HepG2 (cell line): ENCODE results near the gene ZNF343. TPM values are rescaled to one million over a fixed set of nuclear protein-coding genes. Genes with fewer than 3 reads are reported as not detected.

Experiments
- AHR ChIP-seq: IDR thresholded peaks from 2 replicates; pipeline ENCODE4 v1.6.1; 2018; ENCODE audit warnings: missing genetic modification reagents, missing compliant biosample characterization
- ERF ChIP-seq: IDR thresholded peaks from 2 replicates; pipeline ENCODE4 v1.6.1; 2018; ENCODE audit warnings: missing biosample characterization, missing genetic modification reagents
- FOXO1 ChIP-seq: sonication (generic); formaldehyde crosslinking; IDR thresholded peaks from 2 replicates; pipeline ENCODE4 v1.4.0; 2020; ENCODE audit warnings: missing genetic modification reagents
- GATA4 ChIP-seq: sonication (generic); IDR thresholded peaks from 2 replicates; pipeline ENCODE4 v1.6.1; 2016; ENCODE audit warnings: antibody characterized with exemption, low read depth, borderline replicate concordance
- HMG20B ChIP-seq: conservative IDR thresholded peaks from 2 replicates; pipeline ENCODE4 v1.6.1; 2016; ENCODE audit warnings: missing genetic modification reagents, missing compliant biosample characterization
- HNRNPL ChIP-seq: fragments of 200-400 bp; formaldehyde crosslinking; IDR thresholded peaks from 2 replicates; pipeline ENCODE4 v1.6.1; 2017; ENCODE audit warnings: mild to moderate bottlenecking, low read depth, low read length
- HNRNPUL1 ChIP-seq: fragments of 200-400 bp; formaldehyde crosslinking; IDR thresholded peaks from 2 replicates; pipeline ENCODE4 v1.6.1; 2017; ENCODE audit warnings: low read depth, mild to moderate bottlenecking, low read length, moderate library complexity
- HOXA3 ChIP-seq: sonication (generic); formaldehyde crosslinking; IDR thresholded peaks from 2 replicates; pipeline ENCODE4 v1.5.0; 2020; ENCODE audit warnings: missing genetic modification reagents
- KDM4B ChIP-seq: sonication (generic); formaldehyde crosslinking; IDR thresholded peaks from 2 replicates; pipeline ENCODE4 v1.4.0; 2020; ENCODE audit warnings: missing genetic modification reagents
- KLF16 ChIP-seq, 2 experiments: sonication (generic) in 1 of 2; formaldehyde crosslinking in 1 of 2; IDR thresholded peaks; 2 replicates each; pipeline versions ENCODE4 v1.6.1 to v1.8.0; 2016 to 2023; ENCODE audit warnings: missing genetic modification reagents in 2 of 2, missing compliant biosample characterization in 1 of 2
- NFKB2 ChIP-seq: sonication (generic); formaldehyde crosslinking; IDR thresholded peaks from 2 replicates; pipeline ENCODE4 v1.4.0; 2020; ENCODE audit warnings: missing genetic modification reagents, borderline replicate concordance
- PAWR ChIP-seq: sonication (generic); formaldehyde crosslinking; IDR thresholded peaks from 2 replicates; pipeline ENCODE4 v1.4.0; 2020; ENCODE audit warnings: missing genetic modification reagents, mild to moderate bottlenecking, borderline replicate concordance
- SIN3B ChIP-seq: fragments of 150-350 bp; IDR thresholded peaks from 2 replicates; pipeline ENCODE4 v1.6.1; 2014; ENCODE audit warnings: low read length
- TGIF2 ChIP-seq: IDR thresholded peaks from 2 replicates; pipeline ENCODE4 v1.6.1; 2016; ENCODE audit warnings: control low read depth, missing compliant biosample characterization
- ZBTB38 ChIP-seq: sonication (generic); formaldehyde crosslinking; IDR thresholded peaks from 2 replicates; pipeline ENCODE4 v1.5.1; 2020; ENCODE audit warnings: mild to moderate bottlenecking, missing genetic modification reagents
- ZNF234 ChIP-seq: sonication (generic); formaldehyde crosslinking; conservative IDR thresholded peaks from 2 replicates; pipeline ENCODE4 v1.5.1; 2020; ENCODE audit warnings: mild to moderate bottlenecking, missing genetic modification reagents
- ZNF235 ChIP-seq: sonication (generic); formaldehyde crosslinking; IDR thresholded peaks from 2 replicates; pipeline ENCODE4 v1.8.1; 2023; ENCODE audit warnings: mild to moderate bottlenecking, missing genetic modification reagents, borderline replicate concordance
- ZNF331 ChIP-seq: sonication (generic); formaldehyde crosslinking; IDR thresholded peaks from 2 replicates; pipeline ENCODE4 v1.4.0; 2020; ENCODE audit warnings: missing genetic modification reagents
- ZNF672 ChIP-seq: sonication (generic); formaldehyde crosslinking; IDR thresholded peaks from 2 replicates; pipeline ENCODE4 v1.8.1; 2022; ENCODE audit warnings: missing genetic modification reagents
- polyA plus RNA-seq, 8 experiments: library from polyadenylated mRNA; depleted of rRNA in 3 of 8; stranded (reverse) in 7 of 8; unstranded in 1 of 8; fragments of >200 nt; fragmentation: Illumina TruSeq in 4 of 8; extraction: Trizol in 4 of 8; gene quantifications; 2 replicates each; pipeline versions ENCODE4 v1.2.1 to v1.2.3, GENCODE V29; 2011 to 2016; ENCODE audit warnings: low read depth in 4 of 8, missing spikeins in 1 of 8, mixed read lengths in 1 of 8; ENCODE audit not compliant: insufficient read depth in 1 of 8
- total RNA-seq, 5 experiments: library from RNA; depleted of rRNA; stranded (reverse); fragments of >200 nt; fragmentation: Illumina TruSeq; extraction: Trizol; gene quantifications; 2 replicates each; pipeline ENCODE4 v1.2.3, GENCODE V29; 2016; ENCODE audit warnings: low read depth in 1 of 5
- TF ChIP-seq, protein P1 (sequence below): fragments of 450-650 bp; IDR thresholded peaks from 2 replicates; pipeline ENCODE4 v1.6.1; 2017; ENCODE audit warnings: mild to moderate bottlenecking
- TF ChIP-seq, protein P2 (sequence below): sonication (generic); formaldehyde crosslinking; IDR thresholded peaks from 2 replicates; pipeline ENCODE4 v1.4.0; 2020; ENCODE audit warnings: mild to moderate bottlenecking, low read depth, missing genetic modification reagents
- TF ChIP-seq, protein P3 (sequence below): sonication (generic); formaldehyde crosslinking; IDR thresholded peaks from 2 replicates; pipeline ENCODE4 v1.5.0; 2020; ENCODE audit warnings: mild to moderate bottlenecking, low read depth, missing genetic modification reagents, borderline replicate concordance
- TF ChIP-seq, protein P4 (sequence below): sonication (generic); formaldehyde crosslinking; IDR thresholded peaks from 2 replicates; pipeline ENCODE4 v1.4.0; 2020; ENCODE audit warnings: missing genetic modification reagents; ENCODE audit errors: not compliant biosample characterization
- TF ChIP-seq, protein P5 (sequence below): sonication (generic); formaldehyde crosslinking; IDR thresholded peaks from 2 replicates; pipeline ENCODE4 v1.5.0; 2020; ENCODE audit warnings: missing genetic modification reagents

The ZNF343 gene
- total and polyA plus RNA-seq, 2 of the 13 experiments (the other 11 are each of a cell fraction or from before 2014, with no cell fraction given), result 16.4 to 22.1 TPM

DNA sequence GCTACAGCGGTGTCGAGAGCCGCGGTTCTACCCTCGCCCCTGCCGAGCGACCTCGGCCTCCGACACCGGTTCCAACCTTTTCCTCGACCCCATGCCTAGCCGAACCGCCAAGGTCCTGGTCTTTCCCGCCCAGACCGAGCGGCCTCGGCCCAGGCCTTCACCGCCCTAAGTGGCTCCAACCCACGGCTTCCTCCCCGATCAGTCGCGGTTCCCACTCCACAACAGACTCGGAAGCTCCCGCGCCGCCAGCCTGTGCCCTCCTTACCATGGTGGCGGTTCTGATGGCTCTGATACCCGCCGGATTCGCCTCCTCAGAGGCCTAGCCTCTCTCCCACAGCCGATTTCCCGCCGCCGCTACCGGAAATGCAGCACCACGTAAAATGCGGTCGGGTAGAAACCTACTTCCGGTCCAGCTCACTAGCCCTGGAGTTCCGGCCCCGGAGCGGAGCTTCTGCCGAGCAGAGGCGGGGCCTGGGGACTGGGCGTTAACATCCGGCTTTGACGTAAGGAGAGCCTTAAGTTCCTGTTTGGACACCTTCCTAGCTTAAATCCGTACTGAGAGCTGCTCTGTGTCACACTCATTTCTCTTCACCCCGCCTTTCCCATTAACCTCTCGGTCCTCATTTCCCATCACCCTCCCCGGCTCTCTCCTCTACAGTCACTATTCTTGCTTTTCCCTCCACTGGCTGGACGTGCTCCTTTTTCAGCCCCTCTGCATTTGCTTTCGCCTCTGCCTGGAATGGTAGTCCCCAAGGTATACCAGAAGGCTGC, 38.1 kb downstream of the ZNF343 start, which contains the start of gene SNRPB (continued):
- TF ChIP-seq HNRNPL (peak; percentile 98), ZBTB38 (CRISPR knock-in tag) (peak; percentile 95), KDM4B (peak; percentile 99), FOXO1 (CRISPR knock-in tag) (peak; percentile 85), NFKB2 (CRISPR knock-in tag) (peak; percentile 100), HNRNPUL1 (no peak), ZNF234 (CRISPR knock-in tag) (peak; percentile 98), AHR (peak; percentile 98), KLF16 (CRISPR knock-in tag; IDR thresholded peaks at IDR 0.05) (peak; percentile 82 to 99; a peak in 2 of 4 replicates), ZNF331 (peak; percentile 98), TGIF2 (CRISPR knock-in tag) (peak; percentile 90), GATA4 (peak; percentile 92), ZNF672 (peak; percentile 91; the same call in 1 of the 2 replicates), PAWR (CRISPR knock-in tag) (peak; percentile 99), SIN3B (peak; percentile 88), ZNF235 (peak; percentile 91; the same call in 1 of the 2 replicates), HMG20B (CRISPR knock-in tag) (peak; percentile 84; the same call in 1 of the 2 replicates), HOXA3 (peak; percentile 98), ERF (CRISPR knock-in tag) (peak; percentile 100)
- TF ChIP-seq, protein P1, sequence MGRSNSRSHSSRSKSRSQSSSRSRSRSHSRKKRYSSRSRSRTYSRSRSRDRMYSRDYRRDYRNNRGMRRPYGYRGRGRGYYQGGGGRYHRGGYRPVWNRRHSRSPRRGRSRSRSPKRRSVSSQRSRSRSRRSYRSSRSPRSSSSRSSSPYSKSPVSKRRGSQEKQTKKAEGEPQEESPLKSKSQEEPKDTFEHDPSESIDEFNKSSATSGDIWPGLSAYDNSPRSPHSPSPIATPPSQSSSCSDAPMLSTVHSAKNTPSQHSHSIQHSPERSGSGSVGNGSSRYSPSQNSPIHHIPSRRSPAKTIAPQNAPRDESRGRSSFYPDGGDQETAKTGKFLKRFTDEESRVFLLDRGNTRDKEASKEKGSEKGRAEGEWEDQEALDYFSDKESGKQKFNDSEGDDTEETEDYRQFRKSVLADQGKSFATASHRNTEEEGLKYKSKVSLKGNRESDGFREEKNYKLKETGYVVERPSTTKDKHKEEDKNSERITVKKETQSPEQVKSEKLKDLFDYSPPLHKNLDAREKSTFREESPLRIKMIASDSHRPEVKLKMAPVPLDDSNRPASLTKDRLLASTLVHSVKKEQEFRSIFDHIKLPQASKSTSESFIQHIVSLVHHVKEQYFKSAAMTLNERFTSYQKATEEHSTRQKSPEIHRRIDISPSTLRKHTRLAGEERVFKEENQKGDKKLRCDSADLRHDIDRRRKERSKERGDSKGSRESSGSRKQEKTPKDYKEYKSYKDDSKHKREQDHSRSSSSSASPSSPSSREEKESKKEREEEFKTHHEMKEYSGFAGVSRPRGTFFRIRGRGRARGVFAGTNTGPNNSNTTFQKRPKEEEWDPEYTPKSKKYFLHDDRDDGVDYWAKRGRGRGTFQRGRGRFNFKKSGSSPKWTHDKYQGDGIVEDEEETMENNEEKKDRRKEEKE, result no peak
- TF ChIP-seq, protein P2, sequence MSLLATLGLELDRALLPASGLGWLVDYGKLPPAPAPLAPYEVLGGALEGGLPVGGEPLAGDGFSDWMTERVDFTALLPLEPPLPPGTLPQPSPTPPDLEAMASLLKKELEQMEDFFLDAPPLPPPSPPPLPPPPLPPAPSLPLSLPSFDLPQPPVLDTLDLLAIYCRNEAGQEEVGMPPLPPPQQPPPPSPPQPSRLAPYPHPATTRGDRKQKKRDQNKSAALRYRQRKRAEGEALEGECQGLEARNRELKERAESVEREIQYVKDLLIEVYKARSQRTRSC (CRISPR knock-in tag), result peak; percentile 98
- TF ChIP-seq, protein P3, sequence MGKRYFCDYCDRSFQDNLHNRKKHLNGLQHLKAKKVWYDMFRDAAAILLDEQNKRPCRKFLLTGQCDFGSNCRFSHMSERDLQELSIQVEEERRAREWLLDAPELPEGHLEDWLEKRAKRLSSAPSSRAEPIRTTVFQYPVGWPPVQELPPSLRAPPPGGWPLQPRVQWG, result no peak; the same call in 1 of the 2 replicates
- TF ChIP-seq, protein P4, sequence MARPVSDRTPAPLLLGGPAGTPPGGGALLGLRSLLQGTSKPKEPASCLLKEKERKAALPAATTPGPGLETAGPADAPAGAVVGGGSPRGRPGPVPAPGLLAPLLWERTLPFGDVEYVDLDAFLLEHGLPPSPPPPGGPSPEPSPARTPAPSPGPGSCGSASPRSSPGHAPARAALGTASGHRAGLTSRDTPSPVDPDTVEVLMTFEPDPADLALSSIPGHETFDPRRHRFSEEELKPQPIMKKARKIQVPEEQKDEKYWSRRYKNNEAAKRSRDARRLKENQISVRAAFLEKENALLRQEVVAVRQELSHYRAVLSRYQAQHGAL (CRISPR knock-in tag), result no peak
- TF ChIP-seq, protein P5, sequence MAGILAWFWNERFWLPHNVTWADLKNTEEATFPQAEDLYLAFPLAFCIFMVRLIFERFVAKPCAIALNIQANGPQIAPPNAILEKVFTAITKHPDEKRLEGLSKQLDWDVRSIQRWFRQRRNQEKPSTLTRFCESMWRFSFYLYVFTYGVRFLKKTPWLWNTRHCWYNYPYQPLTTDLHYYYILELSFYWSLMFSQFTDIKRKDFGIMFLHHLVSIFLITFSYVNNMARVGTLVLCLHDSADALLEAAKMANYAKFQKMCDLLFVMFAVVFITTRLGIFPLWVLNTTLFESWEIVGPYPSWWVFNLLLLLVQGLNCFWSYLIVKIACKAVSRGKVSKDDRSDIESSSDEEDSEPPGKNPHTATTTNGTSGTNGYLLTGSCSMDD (CRISPR knock-in tag), result peak; percentile 85; the same call in 1 of the 2 replicates
